Measurements from ENCODE around the gene KCNN4.

GRCh38 chr19:43725468-43725867 lies 55.3 kb downstream of the KCNN4 start:
- TF ChIP-seq CTCF (IDR thresholded peaks at IDR 0.05) (no peak), POLR2A (IDR thresholded peaks at IDR 0.05) (no peak)
